Measurements from ENCODE around the gene SERINC1.

GRCh38 chr6:122428781-122429180, 42.8 kb downstream of the SERINC1 start:
- TF ChIP-seq CTCF (IDR thresholded peaks at IDR 0.05; ENCODE audit: borderline replicate concordance, extremely low read depth, low read length, poor library complexity, severe bottlenecking), result no peak
- no peak for TF ChIP-seq EZH2 (IDR thresholded peaks at IDR 0.05; ENCODE audit: borderline replicate concordance, low read depth, low read length, severe bottlenecking)
